ENCODE results near the gene TECTA.
"Not testable (repeated sequence)": the region's sequence is repeated elsewhere in the genome, so short reads cannot be mapped to it uniquely, and the experiment has no call there.

The TECTA gene

DNA sequence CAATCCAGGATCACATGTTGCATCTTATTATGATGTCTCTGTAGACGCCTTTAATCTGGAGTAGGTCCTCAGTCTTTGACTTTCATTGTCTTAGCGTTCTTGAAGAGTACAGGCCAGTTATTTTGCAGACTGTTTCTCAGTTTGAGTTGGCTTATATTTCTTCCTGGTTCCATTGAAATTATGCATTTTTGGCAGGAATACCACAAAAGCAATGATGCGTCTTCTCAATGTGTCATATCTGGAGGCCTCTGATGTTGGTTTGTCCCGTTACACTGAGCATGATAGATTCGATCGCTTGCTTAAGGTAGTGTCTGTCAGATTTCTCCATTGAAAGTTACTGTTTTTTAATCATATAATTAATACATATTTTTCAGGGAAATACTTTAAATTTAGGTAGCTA lies 30.6 kb downstream of the TECTA start:
- no peak for DNase-seq (ENCODE audit: low read depth)

DNA sequence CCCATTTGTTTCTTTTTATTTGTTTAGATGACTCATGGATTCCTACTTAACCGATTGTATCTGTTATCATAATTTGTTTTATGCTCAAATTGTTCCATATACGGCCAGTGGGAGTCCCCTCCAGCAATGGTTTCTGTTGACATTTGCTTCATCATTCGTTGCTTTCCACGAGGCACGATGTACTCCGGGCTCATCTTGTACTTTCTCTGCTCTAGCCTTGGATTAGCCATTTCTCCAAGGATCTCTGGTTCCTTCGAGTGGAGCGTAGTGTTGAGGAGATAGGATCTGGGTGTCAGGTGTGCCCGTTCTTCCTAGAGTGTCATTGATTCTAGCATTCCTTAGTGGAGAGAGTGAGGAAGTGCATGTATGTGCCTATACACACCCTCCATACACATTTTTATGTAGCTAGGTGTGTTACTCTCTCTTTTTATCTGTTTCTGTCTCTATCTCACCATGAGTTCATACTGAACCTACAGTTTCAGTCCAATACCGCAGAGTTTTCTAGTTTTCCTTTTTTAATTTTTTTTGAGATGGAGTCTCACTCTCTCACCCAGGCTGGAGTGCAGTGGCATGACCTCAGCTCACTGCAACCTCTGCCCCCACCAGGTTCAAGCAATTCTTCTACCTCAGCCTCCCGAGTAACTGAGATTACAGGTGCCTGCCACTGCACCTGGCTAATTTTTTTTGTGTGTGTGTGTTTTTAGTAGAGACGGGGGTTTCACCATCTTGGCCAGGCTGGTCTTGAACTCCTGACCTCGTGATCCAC lies 31.4 kb downstream of the TECTA start:
- DNase-seq (ENCODE audit: low read depth) = no peak

DNA sequence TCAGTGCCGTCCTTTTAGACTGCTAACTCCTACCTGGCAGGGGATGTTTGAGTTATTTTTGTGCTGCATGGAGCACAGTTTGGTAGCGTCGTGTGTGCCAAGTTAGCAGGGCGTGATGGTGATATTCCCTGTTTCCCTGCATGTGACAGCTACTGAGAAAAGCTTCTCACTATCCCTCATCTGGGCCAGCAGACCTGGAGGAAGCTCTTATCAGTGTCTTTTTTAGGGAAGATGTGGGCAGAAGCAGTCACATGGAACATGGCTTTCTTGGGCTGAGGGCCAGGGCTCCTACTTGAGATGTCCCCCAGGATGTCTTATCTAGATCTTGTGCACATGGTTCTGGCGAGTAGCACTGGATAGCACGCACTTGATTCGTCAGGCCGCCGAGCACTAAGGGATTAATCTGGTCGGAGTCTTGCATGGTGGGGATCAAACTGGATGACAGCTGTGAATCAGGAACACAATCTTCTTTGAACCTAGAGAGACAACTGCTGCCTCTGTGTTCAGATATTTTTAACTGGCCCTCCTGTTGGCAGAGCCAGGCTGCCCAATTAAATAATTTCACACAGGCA lies 33.8 kb downstream of the TECTA start:
- DNase-seq (ENCODE audit: low read depth) = no peak

DNA sequence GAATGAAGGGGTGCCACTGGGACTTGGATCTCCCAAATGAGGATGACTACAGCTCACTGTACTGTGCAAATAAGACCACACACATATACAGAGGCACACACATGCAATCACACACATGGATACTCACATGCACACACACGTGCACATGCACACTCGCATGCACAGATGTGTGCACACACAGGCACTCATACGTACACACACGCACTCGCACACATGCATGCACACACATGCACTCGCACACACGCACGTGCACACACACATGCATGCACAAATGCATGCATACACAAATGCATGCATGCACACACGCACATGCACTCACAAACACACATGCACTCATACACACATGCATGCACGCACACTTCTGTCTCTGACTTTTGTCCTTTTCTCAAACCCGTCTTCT lies 36.0 kb downstream of the TECTA start:
- no peak for DNase-seq (ENCODE audit: low read depth)

DNA sequence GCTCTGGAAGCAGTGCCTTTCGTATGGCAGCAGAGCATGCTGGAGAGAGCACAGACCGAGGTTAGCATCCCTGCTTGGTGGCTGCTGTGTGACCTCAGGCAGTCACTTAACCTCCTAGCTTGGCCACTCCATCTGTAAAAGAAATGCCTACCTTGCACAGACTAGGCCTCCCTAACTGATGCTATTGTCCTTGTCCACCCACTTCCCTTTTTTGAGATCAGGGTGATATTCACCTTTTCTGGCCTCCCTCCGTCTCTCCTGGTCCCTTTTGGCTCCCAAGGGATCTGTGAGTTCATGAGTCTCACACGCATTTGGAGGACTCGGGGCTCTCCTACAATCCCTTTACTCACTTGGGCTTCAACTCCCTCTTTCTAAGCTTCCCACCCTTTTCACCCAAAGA lies 37.2 kb downstream of the TECTA start:
- no peak for DNase-seq (ENCODE audit: low read depth)

DNA sequence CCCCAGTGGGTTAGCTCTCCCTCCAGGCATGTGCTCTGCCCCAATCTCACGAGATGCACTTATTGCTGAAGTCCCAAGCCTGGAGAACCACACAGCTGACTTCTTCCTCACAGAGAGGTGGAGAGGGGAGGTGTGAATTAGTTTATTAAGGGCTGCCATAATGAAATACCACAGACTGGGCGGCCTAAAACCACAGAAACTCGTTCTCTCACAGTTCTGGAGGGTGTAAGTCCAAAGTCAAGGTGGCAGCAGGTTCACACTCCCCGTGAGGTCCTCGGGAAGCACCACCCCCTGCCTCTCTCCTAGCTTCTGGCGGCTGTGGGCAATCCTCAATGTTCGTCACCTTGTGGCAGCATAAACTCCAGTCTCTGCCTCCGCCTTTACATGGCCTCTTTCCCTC lies 39.3 kb downstream of the TECTA start:
- DNase-seq (ENCODE audit: low read depth) = no peak

DNA sequence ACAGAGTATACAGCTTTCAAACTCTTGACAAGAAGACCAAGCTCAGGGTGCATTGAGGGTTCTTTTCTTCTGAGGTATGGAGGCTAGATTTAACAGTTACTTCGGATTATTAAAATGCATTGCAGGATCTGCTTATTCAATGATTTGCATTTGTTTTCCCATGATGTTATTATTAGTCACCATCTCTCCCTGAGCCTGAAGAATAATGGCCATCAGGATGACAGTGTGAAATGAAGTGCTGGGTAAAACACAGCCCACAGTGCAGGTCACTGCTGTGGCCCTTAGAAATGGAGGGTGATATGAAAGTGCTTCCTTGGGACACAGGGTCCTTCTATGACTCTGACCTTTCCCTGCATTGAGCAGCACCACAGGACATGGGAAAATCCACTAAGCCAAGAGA lies 40.0 kb downstream of the TECTA start:
- no peak for DNase-seq (ENCODE audit: low read depth)

DNA sequence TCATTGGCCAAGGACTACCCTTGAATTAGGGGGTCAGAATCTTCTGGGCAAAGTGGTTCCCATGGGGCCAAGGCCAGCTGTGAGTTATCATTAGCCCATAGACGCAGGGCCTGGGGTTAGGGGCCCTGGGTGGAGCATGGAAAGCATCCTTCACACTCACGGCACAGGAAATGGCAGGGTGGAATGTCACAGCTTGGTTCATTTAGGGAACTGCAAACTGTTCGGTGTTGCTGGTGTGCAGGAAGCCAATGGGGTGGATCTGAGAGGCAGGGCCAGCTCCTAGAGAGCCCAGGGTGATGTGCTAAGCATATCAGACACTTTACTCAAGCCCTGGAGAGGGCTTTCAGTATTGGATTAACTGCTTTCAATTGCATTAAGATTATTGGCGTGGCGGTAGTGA lies 42.9 kb downstream of the TECTA start:
- no peak for DNase-seq (ENCODE audit: low read depth)

DNA sequence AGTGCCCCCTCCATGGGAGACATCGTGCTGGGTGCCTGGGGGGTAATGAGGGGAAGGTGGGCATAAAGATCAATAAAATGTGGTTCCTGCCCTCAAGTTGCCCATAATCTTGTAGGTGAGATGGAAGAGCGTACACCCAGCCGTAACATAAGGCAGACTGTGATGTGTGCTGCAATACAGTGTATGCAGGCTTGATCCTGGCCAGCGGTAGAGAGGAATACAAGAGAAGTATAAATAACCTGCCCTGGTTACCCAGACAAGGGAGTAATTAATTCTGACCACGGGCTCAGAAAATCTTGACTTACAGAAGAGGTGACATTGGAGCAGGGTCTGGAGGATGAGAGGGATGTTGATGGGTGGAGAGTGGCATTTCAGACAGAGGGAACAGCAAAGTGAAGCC lies 43.7 kb downstream of the TECTA start:
- DNase-seq (ENCODE audit: low read depth) = no peak

DNA sequence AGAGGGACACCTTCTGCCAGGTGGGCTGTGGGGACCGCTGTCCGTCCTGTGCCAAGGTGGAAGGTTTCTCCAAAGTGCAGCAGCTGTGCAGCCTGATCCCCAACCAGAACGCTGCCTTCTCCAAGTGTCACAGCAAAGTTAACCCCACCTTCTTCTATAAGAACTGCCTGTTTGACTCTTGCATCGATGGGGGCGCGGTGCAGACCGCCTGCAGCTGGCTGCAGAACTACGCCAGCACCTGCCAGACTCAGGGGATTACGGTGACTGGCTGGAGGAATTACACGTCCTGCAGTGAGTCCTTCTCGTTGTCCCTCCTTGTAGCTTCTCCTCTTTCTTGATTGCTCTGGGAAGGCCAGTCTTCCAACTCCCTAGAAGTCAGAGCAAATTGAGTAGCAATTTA lies 44.8 kb downstream of the TECTA start:
- no peak for DNase-seq (ENCODE audit: low read depth)

DNA sequence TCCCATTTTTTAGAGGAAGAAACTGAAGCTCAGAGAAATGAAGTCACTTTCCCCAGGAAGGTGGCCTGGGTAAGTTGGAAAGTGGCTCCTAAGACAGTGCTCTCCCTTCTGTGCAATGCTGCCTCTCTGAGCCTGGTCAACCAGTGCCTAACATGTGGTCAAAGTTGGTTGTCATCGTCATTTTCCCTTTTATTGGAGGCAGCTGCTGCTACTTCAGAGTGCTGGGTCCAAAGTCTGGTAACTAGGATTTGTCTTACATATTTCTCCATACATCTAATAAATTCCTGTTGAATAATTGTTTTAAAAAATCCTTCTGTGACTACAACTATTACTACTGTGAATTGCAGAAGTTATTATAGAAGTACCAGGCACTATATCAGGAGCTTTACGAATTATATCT lies 48.1 kb downstream of the TECTA start:
- no peak for DNase-seq (ENCODE audit: low read depth)

DNA sequence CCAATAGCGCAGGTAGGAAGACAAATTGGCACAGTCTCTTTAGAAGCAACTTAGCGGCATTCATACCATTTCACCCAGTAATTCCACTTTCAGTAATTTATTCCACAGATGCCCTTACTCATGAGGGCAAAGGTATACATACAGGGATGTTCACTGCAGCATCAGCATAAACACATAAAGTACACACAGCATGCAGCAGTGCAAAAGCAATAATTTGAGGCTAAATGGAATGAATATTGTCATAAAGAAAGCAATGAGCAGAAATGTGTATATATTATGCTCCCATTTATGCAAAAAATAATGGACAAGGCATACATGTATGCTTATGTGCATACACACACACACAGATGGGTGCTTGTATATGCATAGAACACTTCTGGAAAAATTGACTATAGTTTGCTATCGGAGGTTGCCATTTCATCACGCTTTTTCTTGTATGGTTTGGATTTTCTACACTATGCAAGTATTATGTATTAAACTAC lies 50.2 kb downstream of the TECTA start:
- DNase-seq (ENCODE audit: low read depth) = no peak

DNA sequence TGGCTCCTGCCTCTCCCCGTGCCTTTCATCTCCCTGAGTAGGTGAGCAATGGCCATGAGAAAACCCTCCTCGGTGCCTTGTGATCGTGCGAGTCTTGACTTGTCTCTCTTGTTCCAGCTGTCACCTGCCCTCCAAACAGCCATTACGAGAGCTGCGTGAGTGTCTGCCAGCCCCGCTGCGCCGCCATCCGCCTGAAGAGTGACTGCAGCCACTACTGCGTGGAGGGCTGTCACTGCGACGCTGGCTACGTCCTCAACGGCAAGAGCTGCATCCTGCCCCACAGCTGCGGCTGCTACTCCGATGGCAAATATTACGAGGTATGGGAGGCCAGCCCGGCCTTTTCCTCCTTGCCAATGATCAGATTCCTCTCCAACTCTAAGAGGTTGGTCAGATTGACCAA lies 51.7 kb downstream of the TECTA start:
- DNase-seq (ENCODE audit: low read depth) = no peak

DNA sequence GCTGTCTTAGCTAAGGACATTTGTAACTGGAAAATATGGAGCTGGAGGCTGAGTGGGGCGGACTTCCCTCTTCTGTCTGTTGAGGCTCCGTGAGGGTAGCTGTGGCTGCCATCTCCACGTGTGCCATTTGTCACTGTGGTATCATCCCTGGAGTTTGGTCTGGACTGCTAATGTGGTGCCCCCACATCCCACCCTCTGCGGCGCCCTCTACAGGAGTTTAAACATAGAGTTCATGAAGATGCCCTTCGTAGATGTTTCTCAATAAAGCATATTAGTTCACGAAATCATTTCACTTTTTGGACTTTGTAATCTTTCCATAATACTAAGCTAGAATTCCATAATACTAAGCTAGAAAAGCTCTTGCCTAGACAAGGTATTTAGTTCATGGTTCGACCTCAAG lies 52.4 kb downstream of the TECTA start:
- DNase-seq (ENCODE audit: low read depth) = no peak

DNA sequence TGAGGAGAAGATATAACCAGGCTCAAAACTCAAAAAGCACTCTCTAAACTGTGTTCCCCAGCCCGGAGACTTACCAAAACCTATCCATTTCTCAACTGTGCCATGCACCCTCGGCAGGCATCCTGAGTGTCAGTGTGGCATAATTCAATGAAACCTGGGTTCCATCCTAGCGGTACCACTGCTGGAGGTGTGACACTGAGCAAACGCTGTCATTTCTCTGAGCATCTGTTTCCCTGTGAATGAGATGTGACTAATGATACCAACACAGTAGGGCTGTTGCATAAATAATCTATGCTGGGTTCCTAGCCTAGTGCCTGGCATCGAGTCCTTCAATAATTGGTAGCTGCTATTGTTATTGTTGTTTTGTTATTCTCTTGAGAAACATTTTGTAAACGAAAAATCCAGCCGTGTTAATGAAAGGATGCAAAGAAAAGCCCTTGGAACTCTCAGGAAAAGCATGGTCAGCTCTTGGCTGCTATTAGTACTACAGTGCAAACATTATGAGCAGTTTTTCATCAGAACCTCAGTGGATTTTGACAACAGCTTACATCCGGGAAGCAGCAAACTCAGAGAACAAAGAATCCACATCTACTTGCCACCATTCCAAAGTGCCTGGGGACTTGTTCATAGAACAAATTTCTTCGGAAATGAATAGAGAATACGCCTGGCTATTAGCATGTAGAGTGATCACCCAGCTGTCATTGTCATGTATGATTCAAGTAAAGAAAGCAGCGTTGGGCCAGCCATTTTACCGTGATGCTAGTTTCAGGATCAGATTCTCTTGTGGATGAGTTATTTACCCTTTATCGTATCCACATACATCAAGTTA lies 53.7 kb downstream of the TECTA start:
- DNase-seq (ENCODE audit: low read depth) = no peak

DNA sequence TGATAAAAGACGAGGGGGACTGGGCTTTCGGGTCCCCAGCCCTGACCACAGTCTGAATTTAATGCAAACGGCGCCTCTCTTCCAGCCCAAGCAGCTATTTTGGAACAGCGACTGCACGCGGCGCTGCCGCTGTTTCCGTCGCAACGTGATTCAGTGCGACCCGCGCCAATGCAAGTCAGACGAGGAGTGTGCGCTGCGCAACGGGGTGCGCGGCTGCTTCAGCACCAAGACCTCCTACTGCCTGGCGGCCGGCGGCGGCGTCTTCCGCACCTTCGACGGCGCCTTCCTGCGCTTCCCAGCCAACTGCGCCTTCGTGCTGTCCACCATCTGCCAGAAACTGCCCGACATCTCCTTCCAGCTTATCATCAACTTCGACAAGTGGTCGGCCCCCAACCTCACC lies 56.7 kb downstream of the TECTA start:
- DNase-seq (ENCODE audit: low read depth) = no peak

DNA sequence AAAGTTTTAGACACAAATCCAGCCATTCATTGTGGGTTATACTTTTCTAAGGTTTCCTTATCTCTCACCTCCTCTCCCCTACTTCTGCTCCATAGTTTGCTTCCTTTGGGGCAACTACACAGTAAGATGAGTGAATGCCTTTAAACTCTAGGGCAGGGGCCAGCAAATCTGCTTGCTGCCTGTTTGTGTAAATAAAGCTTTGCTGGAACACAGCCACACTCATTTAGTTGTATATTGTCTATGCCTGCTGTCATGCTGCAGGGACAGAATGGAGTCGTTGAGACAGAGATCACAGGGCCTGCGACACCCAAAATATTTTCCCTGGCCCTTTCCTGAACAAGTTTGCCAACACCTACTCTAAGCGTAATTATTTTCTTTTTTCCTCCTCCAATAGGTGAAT lies 58.7 kb downstream of the TECTA start:
- DNase-seq (ENCODE audit: low read depth) = no peak

DNA sequence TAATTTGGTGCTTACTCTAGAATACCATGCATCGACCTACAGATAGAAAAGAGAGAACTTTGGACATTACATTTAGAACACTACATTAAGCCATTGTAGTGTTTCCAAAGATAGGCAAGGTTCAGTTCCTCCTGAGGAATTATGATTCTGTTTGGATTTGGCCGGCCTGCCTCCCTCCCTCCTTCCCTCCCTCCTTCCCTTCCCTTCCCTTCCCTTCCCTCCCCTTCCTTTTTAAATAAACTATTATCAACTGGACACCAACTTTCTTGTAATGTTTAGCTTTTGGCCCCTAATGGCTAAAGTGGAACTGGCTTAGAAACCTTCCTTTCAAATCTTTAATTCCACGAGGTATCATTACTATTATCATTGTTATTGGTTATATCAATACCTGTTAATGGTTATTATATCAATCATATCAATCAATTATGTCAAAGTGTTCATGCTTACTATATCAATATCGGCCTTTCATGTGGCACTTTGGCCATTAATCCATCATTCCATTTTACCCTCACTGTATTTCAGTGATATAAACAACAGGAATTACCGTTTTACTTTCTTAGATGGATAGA lies 60.4 kb downstream of the TECTA start:
- no peak for DNase-seq (ENCODE audit: low read depth)

DNA sequence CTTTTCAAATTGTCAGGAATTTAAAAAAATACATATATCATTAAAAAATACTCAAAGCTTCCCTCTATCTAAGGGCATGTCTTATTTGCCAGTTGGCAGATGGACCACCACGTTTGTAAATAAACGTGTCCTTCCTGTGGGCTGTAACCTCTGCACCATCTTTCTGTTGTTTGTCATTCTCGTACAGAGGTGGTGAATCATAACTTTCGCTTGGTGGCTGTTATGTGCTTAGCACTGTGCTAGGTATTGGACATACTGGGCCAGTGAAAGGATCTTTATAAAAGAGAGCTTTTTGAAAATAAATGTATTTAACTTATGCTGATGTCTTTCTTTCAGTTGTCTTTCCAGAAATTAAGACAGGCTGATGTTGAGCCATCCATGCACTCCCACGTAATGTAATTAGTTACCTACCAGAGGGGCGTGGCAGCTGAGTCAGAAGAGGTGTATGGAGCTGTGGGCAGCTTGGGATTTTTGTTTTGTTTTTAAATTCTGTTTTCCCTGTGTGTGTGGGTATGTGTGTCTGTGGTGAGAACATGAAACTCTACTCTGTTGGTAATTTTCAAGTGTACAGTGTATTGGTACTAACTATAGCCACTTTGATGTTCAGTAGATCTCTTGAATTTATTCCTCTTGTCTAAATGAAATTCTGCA lies 62.7 kb downstream of the TECTA start:
- DNase-seq (ENCODE audit: low read depth) = no peak

DNA sequence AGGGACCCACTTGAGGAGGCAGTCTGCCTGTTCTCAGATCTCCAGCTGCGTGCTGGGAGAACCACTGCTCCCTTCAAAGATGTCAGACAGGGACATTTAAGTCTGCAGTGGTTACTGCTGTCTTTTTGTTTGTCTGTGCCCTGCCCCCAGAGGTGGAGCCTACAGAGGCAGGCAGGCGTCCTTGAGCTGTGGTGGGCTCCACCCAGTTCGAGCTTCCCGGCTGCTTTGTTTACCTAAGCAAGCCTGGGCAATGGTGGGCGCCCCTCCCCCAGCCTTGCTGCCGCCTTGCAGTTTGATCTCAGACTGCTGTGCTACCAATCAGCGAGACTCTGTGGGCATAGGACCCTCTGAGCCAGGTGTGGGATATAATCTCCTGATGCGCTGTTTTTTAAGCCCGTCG lies 76.6 kb downstream of the TECTA start:
- DNase-seq (ENCODE audit: low read depth) = not testable (repeated sequence)

DNA sequence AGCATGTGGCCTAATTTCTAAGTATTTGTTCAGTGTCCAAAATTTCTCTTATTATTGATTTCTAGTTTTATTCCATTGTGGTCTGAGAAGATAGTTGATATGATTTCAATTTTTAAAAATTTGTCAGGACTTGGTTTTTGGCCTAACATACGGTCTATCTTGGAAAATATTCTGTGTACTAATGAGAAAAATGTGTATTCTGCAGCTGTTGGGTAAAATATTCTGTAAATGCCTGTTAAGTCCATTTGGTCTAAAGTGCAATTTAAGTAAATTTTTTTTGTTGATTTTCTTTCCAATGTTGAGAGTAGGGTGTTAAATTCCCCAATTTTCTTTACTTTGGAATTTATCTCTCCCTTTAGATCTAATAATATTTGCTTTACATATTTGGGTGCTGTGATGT lies 78.3 kb downstream of the TECTA start:
- DNase-seq (ENCODE audit: low read depth) = no peak

DNA sequence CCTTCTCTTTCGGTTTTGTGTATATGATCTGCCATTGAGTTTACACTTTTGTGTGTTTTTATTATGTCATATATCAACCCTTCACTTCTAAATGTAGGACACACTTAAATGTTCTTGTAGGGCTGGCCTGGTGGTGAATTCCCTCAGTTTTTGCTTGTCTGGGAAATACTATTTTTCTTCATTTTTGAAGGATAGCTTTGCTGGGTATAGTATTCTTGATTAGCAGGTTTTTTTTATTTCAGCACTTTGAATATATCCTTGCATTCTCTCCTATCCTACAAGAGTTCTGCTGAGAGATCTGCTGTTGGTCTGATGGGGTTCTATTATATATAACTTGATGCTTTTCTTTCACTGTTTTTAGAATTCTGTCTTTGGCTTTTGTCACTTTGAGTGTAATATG lies 79.1 kb downstream of the TECTA start:
- no peak for DNase-seq (ENCODE audit: low read depth)
